ENCODE measurements around the gene CPEB3.

- no peak for TF ChIP-seq CTCF (IDR thresholded peaks at IDR 0.05)
- TF ChIP-seq POLR2AphosphoS5 (IDR thresholded peaks at IDR 0.05), result no peak
- no peak for TF ChIP-seq EP300 (IDR thresholded peaks at IDR 0.05)
- no peak for TF ChIP-seq POLR2A (IDR thresholded peaks at IDR 0.05)
These were observed 26.6 kb downstream of the CPEB3 start for GRCh38 chr10:92264249-92264648.

Data from stomach (tissue), 4 donors.